Activated T-cell treated with anti-CD3 and anti-CD28 coated beads for 48 hours (primary cell): ENCODE results near the gene NAT16.
"Not testable (repeated sequence)": the region's sequence is repeated elsewhere in the genome, so short reads cannot be mapped to it uniquely, and the experiment has no call there.

Experiments used
- DNase-seq: peaks from one replicate; pipeline ENCODE4 v3.0.0-alpha.2; 2020; ENCODE audit warnings: low read depth

Gene NAT16

DNA sequence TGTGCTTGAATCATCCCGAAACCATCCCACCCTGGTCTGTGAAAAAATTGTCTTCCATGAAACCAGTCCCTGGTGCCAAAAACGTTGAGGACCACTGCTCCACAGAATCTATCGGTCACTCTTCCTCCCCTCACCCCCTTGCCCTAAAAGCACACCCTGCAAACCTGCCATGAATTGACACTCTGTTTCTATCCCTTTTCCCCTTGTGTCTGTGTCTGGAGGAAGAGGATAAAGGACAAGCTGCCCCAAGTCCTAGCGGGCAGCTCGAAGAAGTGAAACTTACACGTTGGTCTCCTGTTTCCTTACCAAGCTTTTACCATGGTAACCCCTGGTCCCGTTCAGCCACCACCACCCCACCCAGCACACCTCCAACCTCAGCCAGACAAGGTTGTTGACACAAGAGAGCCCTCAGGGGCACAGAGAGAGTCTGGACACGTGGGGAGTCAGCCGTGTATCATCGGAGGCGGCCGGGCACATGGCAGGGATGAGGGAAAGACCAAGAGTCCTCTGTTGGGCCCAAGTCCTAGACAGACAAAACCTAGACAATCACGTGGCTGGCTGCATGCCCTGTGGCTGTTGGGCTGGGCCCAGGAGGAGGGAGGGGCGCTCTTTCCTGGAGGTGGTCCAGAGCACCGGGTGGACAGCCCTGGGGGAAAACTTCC lies 54.0 kb downstream of the NAT16 start:
- DNase-seq, result no peak

- DNase-seq, result no peak
Observed at GRCh38 chr7:101124376-101125056, 55.6 kb downstream of the NAT16 start.

GRCh38 chr7:101123703-101124068 lies 56.4 kb downstream of the NAT16 start:
- no peak for DNase-seq

DNA sequence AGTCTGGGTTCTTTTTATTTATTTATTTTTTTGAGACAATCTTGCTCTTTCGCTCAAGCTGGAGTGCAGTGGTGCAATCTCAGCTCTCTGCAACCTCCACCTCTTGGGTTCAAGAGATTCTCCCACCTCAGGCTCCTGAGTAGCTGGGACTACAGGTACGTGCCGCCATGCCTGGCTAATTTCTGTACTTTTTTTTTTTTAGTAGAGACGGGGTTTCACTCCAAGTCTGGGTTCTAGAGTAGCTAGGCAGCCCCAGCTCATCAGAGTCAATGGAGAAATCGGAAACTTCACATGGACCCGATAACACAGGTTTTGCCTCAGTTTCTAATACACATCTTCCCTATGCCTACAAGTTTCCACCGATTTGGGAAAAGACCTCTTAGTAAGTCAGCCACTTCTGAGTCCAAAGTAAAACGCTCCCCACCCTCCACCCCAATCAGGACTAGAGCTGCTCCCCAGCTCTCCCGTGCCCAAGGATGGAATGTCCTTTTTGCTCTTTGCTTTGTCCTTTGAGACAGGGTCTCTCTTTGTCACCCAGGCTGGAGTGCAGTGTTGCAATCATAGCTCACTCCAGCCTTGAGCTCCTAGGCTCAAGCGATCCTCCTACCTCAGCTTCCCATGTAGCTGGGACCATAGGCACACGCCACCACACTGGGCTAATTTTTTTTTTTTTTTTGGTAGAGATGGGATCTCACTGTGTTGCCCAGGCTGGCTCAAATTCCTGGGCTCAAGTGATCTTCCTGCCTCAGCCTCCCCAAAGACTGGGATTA lies 57.0 kb downstream of the NAT16 start:
- DNase-seq, result no peak

DNA sequence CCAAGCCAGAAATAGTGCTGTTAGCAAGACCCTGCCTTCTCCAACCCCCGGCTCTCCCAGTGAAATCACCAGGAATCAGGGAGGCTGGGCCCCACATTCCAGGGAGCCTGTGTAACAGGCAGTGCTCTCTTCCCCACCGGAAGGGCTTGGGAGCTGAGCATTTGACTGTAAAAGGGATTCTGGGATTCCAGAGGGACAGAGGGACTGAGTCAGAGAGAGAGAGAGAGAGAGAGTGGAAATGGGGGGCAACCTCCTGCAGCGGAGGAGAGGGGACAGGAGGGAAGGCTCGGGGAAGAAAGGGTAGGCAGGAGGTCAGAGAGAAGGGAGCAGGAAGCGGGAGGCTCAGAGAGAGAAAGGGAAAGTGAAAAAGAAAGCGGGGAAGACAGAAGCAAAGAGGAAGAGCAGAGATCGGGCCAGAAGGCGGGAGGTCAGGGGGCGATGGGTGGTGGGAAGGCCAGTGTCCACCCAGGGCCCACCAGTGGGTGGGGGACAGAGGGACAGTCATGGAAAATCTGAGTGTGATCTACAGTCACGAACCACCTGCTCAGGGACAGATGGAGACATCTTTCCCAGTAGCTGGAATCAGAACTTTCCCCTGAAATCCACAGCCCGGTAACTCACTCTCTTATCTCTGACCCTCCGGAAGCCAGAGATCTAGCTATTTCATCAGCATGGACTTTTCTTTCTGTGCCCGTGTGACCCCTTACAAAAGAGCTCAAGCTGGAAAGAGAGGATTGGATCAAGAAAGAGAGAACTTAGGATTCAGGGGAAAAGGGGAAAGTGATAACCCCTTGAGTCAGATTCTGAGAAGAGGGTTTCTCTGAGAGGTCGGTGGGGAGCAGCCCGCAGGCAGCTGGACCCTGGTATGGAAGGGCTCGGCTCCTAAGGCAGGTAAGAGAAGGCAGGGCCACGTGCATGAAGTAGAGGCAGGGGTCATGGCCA lies 57.8 kb downstream of the NAT16 start:
- DNase-seq, result no peak

DNA sequence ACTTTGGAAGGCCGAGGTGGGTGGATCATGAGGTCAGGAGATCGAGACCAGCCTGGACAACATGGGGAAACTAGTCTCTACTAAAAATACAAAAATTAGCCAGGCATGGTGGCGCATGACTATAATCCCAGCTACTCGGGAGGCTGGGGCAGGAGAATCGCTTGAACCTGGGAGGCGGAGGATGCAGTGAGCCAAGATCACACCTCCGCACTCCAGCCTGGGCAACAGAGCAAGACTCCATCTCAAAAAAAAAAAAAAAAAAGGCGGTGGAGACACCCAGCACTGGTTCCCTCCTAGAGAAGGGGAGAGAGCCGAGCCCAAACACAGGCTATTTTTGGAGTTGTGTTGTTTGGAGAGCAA lies 58.5 kb downstream of the NAT16 start:
- DNase-seq, result not testable (repeated sequence)
